WTC11 (cell line): ENCODE data around the gene HMGCL. TPM values are rescaled to one million over a fixed set of nuclear protein-coding genes. Genes with fewer than 3 reads are reported as not detected.

ENCODE experiments used
- ATAC-seq: fragments of 200-7000 bp; cut with Tn5 transposase; 2 replicates; pipeline ENCODE4 v1.10.0; 2021; ENCODE audit warnings: mild to moderate bottlenecking, moderate library complexity
- CTCF ChIA-PET: fragments of 300-600 bp; sonication (Branson Sonifier 250); formaldehyde crosslinking; loops from one replicate; lab custom pipeline; 2021; ENCODE audit warnings: antibody characterized with exemption; lab: Charles Lee
- POLR2A ChIA-PET: fragments of 350-600 bp; sonication (Branson Sonifier 250); formaldehyde crosslinking; loops from one replicate; lab custom pipeline; 2021; ENCODE audit warnings: antibody characterized with exemption; lab: Charles Lee
- DNase-seq: peaks from one replicate; pipeline ENCODE4 v3.0.0; 2021; ENCODE audit warnings: low spot score
- H3K27ac Mint-ChIP-seq: 2 replicates; pipeline ENCODE4 v1.8.0; 2021; ENCODE audit warnings: mixed read lengths
- H3K27me3 Mint-ChIP-seq: 2 replicates; pipeline ENCODE4 v1.8.0; 2021; ENCODE audit warnings: low read depth, mild to moderate bottlenecking, moderate library complexity, mixed read lengths
- H3K36me3 Mint-ChIP-seq: 2 replicates; pipeline ENCODE4 v1.8.0; 2021; ENCODE audit warnings: mixed read lengths
- H3K4me1 Mint-ChIP-seq: 2 replicates; pipeline ENCODE4 v1.8.0; 2022; ENCODE audit warnings: mixed read lengths
- H3K4me3 Mint-ChIP-seq: 2 replicates; pipeline ENCODE4 v1.8.0; 2021; ENCODE audit warnings: mild to moderate bottlenecking, moderate library complexity, mixed read lengths
- H3K9me3 Mint-ChIP-seq: 2 replicates; pipeline ENCODE4 v1.8.0; 2021; ENCODE audit warnings: mixed read lengths
- AFF4 ChIP-seq: sonication (generic); formaldehyde crosslinking; IDR thresholded peaks from 2 replicates; pipeline ENCODE4 v1.8.1; 2023; ENCODE audit warnings: mild to moderate bottlenecking, missing genetic modification reagents, borderline replicate concordance
- ATF2 ChIP-seq: sonication (generic); formaldehyde crosslinking; IDR thresholded peaks from 2 replicates; pipeline ENCODE4 v1.8.1; 2022; ENCODE audit warnings: low read depth, missing genetic modification reagents, borderline replicate concordance
- ERG ChIP-seq: fragments of 250-450 bp; sonication (Bioruptor Pico); IDR thresholded peaks from 2 replicates; pipeline ENCODE4 v1.8.0; 2021; ENCODE audit warnings: mild to moderate bottlenecking
- FOXK1 ChIP-seq: sonication (generic); formaldehyde crosslinking; IDR thresholded peaks from 2 replicates; pipeline ENCODE4 v1.8.0; 2022; ENCODE audit warnings: mild to moderate bottlenecking, moderate library complexity, missing genetic modification reagents
- JAZF1 ChIP-seq: fragments of 250-450 bp; sonication (Bioruptor Pico); IDR thresholded peaks from 2 replicates; pipeline ENCODE4 v1.9.0; 2021; ENCODE audit warnings: moderate library complexity, mild to moderate bottlenecking, inconsistent platforms
- MLX ChIP-seq: sonication (generic); formaldehyde crosslinking; IDR thresholded peaks from 2 replicates; pipeline ENCODE4 v1.8.1; 2023; ENCODE audit warnings: mild to moderate bottlenecking, missing genetic modification reagents, moderate library complexity
- NFATC4 ChIP-seq: fragments of 250-450 bp; sonication (Bioruptor Pico); IDR thresholded peaks from 2 replicates; pipeline ENCODE4 v1.9.0; 2021; ENCODE audit warnings: mild to moderate bottlenecking
- NR3C1 ChIP-seq: sonication (generic); formaldehyde crosslinking; conservative IDR thresholded peaks from 2 replicates; pipeline ENCODE4 v1.8.1; 2023; ENCODE audit warnings: low read depth, mild to moderate bottlenecking, missing genetic modification reagents
- SOX15 ChIP-seq: fragments of 250-450 bp; sonication (Bioruptor Pico); IDR thresholded peaks from 2 replicates; pipeline ENCODE4 v1.9.0; 2021; ENCODE audit warnings: mild to moderate bottlenecking
- TEAD1 ChIP-seq: sonication (generic); formaldehyde crosslinking; IDR thresholded peaks from 2 replicates; pipeline ENCODE4 v1.8.0; 2022; ENCODE audit warnings: mild to moderate bottlenecking, missing genetic modification reagents
- TP53 ChIP-seq: sonication (generic); formaldehyde crosslinking; IDR thresholded peaks from 2 replicates; pipeline ENCODE4 v1.8.1; 2023; ENCODE audit warnings: mild to moderate bottlenecking, missing genetic modification reagents
- ZBTB43 ChIP-seq: sonication (generic); formaldehyde crosslinking; IDR thresholded peaks from 2 replicates; pipeline ENCODE4 v1.8.1; 2023; ENCODE audit warnings: mild to moderate bottlenecking, missing genetic modification reagents
- ZNF121 ChIP-seq: sonication (generic); formaldehyde crosslinking; IDR thresholded peaks from 2 replicates; pipeline ENCODE4 v1.8.0; 2023; ENCODE audit warnings: missing genetic modification reagents
- ZNF232 ChIP-seq: sonication (generic); formaldehyde crosslinking; IDR thresholded peaks from 2 replicates; pipeline ENCODE4 v1.8.0; 2022; ENCODE audit warnings: mild to moderate bottlenecking, missing genetic modification reagents
- ZNF263 ChIP-seq: sonication (generic); formaldehyde crosslinking; IDR thresholded peaks from 2 replicates; pipeline ENCODE4 v1.8.1; 2022; ENCODE audit warnings: low read depth, mild to moderate bottlenecking, moderate library complexity, missing genetic modification reagents
- ZNF396 ChIP-seq: fragments of 250-450 bp; sonication (Bioruptor Pico); IDR thresholded peaks from 2 replicates; pipeline ENCODE4 v1.8.0; 2021; ENCODE audit warnings: mild to moderate bottlenecking, moderate library complexity, borderline replicate concordance
- ZNF532 ChIP-seq: fragments of 250-450 bp; sonication (Bioruptor Pico); IDR thresholded peaks from 2 replicates; pipeline ENCODE4 v1.9.0; 2021; ENCODE audit warnings: mild to moderate bottlenecking, borderline replicate concordance
- ZNF671 ChIP-seq: fragments of 250-450 bp; sonication (Bioruptor Pico); IDR thresholded peaks from 2 replicates; pipeline ENCODE4 v1.8.0; 2021; ENCODE audit warnings: mild to moderate bottlenecking
- total RNA-seq: library from RNA; stranded (reverse); gene quantifications from 3 replicates; pipeline ENCODE4 v1.2.3, GENCODE V29; 2021

HMGCL gene
- total RNA-seq, 1 experiment from 2014 or later: 22.7 TPM

- H3K9me3 Mint-ChIP-seq: no peaks in the 10 kb centered on the region
- H3K36me3 Mint-ChIP-seq: peaks cover 20% of the 10 kb centered on the region; the same call in 1 of the 2 replicates
- POLR2A ChIA-PET: interaction anchor here (0.6 kb wide), 1 partner anchor 85 kb away, joined by 3 read pairs; no protein-coding TSS in a partner anchor
- ATAC-seq (no peak), DNase-seq (no peak)
- H3K27ac Mint-ChIP-seq: no peak overlapping the region
- no peak for TF ChIP-seq ZNF532 (CRISPR knock-in tag)
- no peak for TF ChIP-seq NR3C1
- TF ChIP-seq SOX15 (CRISPR knock-in tag): no peak
- no peak for TF ChIP-seq AFF4 (CRISPR knock-in tag)
- TF ChIP-seq NFATC4 (CRISPR knock-in tag): no peak
- TF ChIP-seq ZNF232 (CRISPR knock-in tag): no peak
- TF ChIP-seq ZNF671 (CRISPR knock-in tag): no peak
- no peak for TF ChIP-seq ERG (CRISPR knock-in tag)
- no peak for TF ChIP-seq ATF2 (CRISPR knock-in tag)
- no peak for TF ChIP-seq ZNF263
- no peak for TF ChIP-seq ZNF121 (CRISPR knock-in tag)
- TF ChIP-seq TEAD1 (CRISPR knock-in tag): no peak
- no peak for TF ChIP-seq FOXK1 (CRISPR knock-in tag)
- no peak for TF ChIP-seq JAZF1 (CRISPR knock-in tag)
- no peak for TF ChIP-seq ZNF396 (CRISPR knock-in tag)
- TF ChIP-seq TP53 (CRISPR knock-in tag): no peak
- TF ChIP-seq MLX (CRISPR knock-in tag): no peak
- TF ChIP-seq ZBTB43 (CRISPR knock-in tag): no peak
- CTCF ChIA-PET: interaction anchor here (1.0 to 1.1 kb wide), 2 partner anchors 8 to 46 kb away, joined by 3 to 4 read pairs; no protein-coding TSS in a partner anchor
- H3K4me3 Mint-ChIP-seq: no peak overlapping the region
- no peaks in the 10 kb centered on the region for H3K27me3 Mint-ChIP-seq
- H3K4me1 Mint-ChIP-seq: no peaks in the 10 kb centered on the region
Measured at GRCh38 chr1:23817633-23818032, 7.6 kb downstream of the HMGCL start.
